C1 segment of cervical spinal cord (tissue), 14 donors: Measurements from ENCODE around the gene TCTN3.
A peak's percentile ranks its signal among the peaks of the same experiment; 100 is the strongest.
"Not testable (repeated sequence)": the region's sequence is repeated elsewhere in the genome, so short reads cannot be mapped to it uniquely, and the experiment has no call there.

Experiments
- DNase-seq, 14 donors: peaks; one replicate each; lab custom pipeline; 2025; lab: John Stamatoyannopoulos, UW

Gene TCTN3

GRCh38 chr10:95691281-95691680 lies 2.4 kb downstream of the TCTN3 start:
- no peak for DNase-seq

GRCh38 chr10:95688648-95689047 lies 5.1 kb downstream of the TCTN3 start:
- DNase-seq: no peak

- DNase-seq: no peak
These were observed 9.8 kb downstream of the TCTN3 start for GRCh38 chr10:95683966-95684365.

GRCh38 chr10:95675403-95676116 lies 18.2 kb downstream of the TCTN3 start:
- no peak for DNase-seq

- DNase-seq: no peak
These were observed 19.1 kb downstream of the TCTN3 start for GRCh38 chr10:95674643-95675042.

- not testable (repeated sequence) for DNase-seq
These were observed 21.1 kb downstream of the TCTN3 start for GRCh38 chr10:95672641-95673040.

GRCh38 chr10:95664543-95664942 lies 29.2 kb downstream of the TCTN3 start:
- no peak for DNase-seq

GRCh38 chr10:95663496-95663895 lies 30.2 kb downstream of the TCTN3 start:
- DNase-seq: no peak

GRCh38 chr10:95661818-95662217 lies 31.9 kb downstream of the TCTN3 start:
- DNase-seq: no peak

- DNase-seq: no peak
These were observed 33.4 kb downstream of the TCTN3 start for GRCh38 chr10:95660283-95660682.

GRCh38 chr10:95657250-95657649 lies 36.5 kb downstream of the TCTN3 start:
- no peak for DNase-seq

GRCh38 chr10:95656291-95657164 lies 37.2 kb downstream of the TCTN3 start, which contains the start of gene ALDH18A1:
Gene ALDH18A1, minus strand, starts transcription at chr10:95656711. Its CDS starts 3,334 bp downstream, at chr10:95653377.
- DNase-seq: peak; percentile 23 to 88 (median 78)

- DNase-seq: peak in 3 of 14 donors; percentile 5 to 14 (median 5)
These were observed 38.0 kb downstream of the TCTN3 start for GRCh38 chr10:95655571-95656290.

GRCh38 chr10:95653895-95654294 lies 39.8 kb downstream of the TCTN3 start:
- DNase-seq: no peak

GRCh38 chr10:95651346-95652060 lies 42.2 kb downstream of the TCTN3 start:
- no peak for DNase-seq

GRCh38 chr10:95650232-95650631 lies 43.5 kb downstream of the TCTN3 start:
- DNase-seq: no peak

GRCh38 chr10:95648138-95648537 lies 45.6 kb downstream of the TCTN3 start:
- no peak for DNase-seq

- no peak for DNase-seq
These were observed 47.6 kb downstream of the TCTN3 start for GRCh38 chr10:95646160-95646559.

GRCh38 chr10:95644901-95645300 lies 48.8 kb downstream of the TCTN3 start:
- DNase-seq: no peak

GRCh38 chr10:95640891-95641315 lies 52.8 kb downstream of the TCTN3 start:
- no peak for DNase-seq

GRCh38 chr10:95637911-95638310 lies 55.8 kb downstream of the TCTN3 start:
- no peak for DNase-seq
